Glutamatergic neuron (in vitro differentiated cells): ENCODE results near the gene STK17A. TPM values are rescaled to one million over a fixed set of nuclear protein-coding genes. Genes with fewer than 3 reads are reported as not detected.

Experiments used
- DNase-seq: peaks from one replicate; pipeline ENCODE4 v3.0.0; 2022
- H3K27ac Mint-ChIP-seq: one replicate; pipeline ENCODE4 v1.8.0; 2020; ENCODE audit warnings: mild to moderate bottlenecking, mixed read lengths, inconsistent platforms; ENCODE audit not compliant: unreplicated experiment
- H3K27me3 Mint-ChIP-seq: one replicate; pipeline ENCODE4 v1.8.0; 2020; ENCODE audit warnings: mild to moderate bottlenecking, moderate library complexity, mixed read lengths, inconsistent platforms; ENCODE audit not compliant: unreplicated experiment
- H3K36me3 Mint-ChIP-seq: one replicate; pipeline ENCODE4 v1.8.0; 2020; ENCODE audit warnings: mild to moderate bottlenecking, mixed read lengths, inconsistent platforms; ENCODE audit not compliant: unreplicated experiment
- H3K4me1 Mint-ChIP-seq: one replicate; pipeline ENCODE4 v1.8.0; 2020; ENCODE audit warnings: mild to moderate bottlenecking, low read depth, mixed read lengths, inconsistent platforms; ENCODE audit not compliant: unreplicated experiment
- H3K4me3 Mint-ChIP-seq: one replicate; pipeline ENCODE4 v1.8.0; 2020; ENCODE audit warnings: mild to moderate bottlenecking, mixed read lengths, inconsistent platforms; ENCODE audit not compliant: unreplicated experiment
- H3K9me3 Mint-ChIP-seq: one replicate; pipeline ENCODE4 v1.8.0; 2020; ENCODE audit warnings: mild to moderate bottlenecking, moderate library complexity, mixed read lengths, inconsistent platforms; ENCODE audit not compliant: unreplicated experiment
- total RNA-seq: library from RNA; stranded (reverse); fragmentation: NEBNext Ultra II Directional; extraction: Animal tissue kit (Norgen Biotek cat#: 25700); gene quantifications from one replicate; pipeline ENCODE4 v1.2.1, GENCODE V29; 2021; ENCODE audit not compliant: unreplicated experiment
- TF ChIP-seq, protein P1 (sequence below): fragments of 200-600 bp; sonication (generic); IDR thresholded peaks from one replicate; pipeline ENCODE4 v1.5.0; 2021; ENCODE audit not compliant: partially characterized antibody, unreplicated experiment

STK17A gene
- total RNA-seq, 1 donor from 2014 or later, result 26.8 TPM

DNA sequence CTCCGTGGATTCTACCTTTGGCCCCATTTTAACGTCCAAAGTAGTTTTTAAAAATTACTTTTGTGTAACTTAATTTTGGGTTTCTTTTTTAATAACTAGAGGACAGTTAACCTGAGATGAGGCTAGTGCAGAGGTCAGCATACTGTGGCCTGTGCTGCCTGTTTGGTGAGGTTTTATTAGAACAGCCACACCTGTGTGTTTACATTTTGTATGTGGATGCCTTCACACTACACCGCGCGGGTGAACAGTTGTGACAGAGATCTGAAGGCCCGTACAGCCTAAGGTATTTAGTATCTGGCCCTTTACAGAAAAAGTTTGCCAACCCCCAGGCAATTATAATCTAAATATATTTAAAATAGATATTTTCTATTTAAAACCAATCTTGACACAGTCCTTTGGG lies 46.9 kb downstream of the STK17A start:
- H3K9me3 Mint-ChIP-seq, result no peaks in the 10 kb centered on the region

DNA sequence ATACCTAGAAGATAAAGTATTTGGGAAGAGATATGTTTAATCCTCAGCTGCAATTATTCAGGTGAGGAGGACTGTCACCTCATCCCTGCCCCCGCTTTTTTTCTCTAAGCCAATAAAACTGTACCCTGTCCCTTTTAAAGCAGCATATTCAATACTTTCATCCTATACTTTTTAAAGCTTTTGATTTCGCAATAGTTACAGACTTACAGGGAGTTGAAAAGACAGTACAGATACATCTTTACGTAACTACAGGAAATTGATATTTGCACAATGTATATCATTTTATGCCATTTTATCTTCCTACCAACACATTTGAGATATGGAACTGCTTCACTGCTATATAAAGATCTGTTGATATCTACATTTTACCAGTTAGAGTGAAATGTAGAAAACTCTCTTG lies 47.6 kb downstream of the STK17A start:
- Mint-ChIP-seq H3K27ac (no peak overlapping the region), H3K4me1 (peaks cover 2% of the 10 kb centered on the region), H3K4me3 (no peak overlapping the region), H3K9me3 (no peaks in the 10 kb centered on the region), H3K27me3 (peaks cover 3% of the 10 kb centered on the region), H3K36me3 (no peaks in the 10 kb centered on the region)
- DNase-seq, result no peak
- TF ChIP-seq, protein P1, sequence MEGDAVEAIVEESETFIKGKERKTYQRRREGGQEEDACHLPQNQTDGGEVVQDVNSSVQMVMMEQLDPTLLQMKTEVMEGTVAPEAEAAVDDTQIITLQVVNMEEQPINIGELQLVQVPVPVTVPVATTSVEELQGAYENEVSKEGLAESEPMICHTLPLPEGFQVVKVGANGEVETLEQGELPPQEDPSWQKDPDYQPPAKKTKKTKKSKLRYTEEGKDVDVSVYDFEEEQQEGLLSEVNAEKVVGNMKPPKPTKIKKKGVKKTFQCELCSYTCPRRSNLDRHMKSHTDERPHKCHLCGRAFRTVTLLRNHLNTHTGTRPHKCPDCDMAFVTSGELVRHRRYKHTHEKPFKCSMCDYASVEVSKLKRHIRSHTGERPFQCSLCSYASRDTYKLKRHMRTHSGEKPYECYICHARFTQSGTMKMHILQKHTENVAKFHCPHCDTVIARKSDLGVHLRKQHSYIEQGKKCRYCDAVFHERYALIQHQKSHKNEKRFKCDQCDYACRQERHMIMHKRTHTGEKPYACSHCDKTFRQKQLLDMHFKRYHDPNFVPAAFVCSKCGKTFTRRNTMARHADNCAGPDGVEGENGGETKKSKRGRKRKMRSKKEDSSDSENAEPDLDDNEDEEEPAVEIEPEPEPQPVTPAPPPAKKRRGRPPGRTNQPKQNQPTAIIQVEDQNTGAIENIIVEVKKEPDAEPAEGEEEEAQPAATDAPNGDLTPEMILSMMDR, result no peak

More for the DNA sequence above, 46.9 kb downstream of the STK17A start:
- H3K27ac Mint-ChIP-seq, result no peak overlapping the region
- peaks cover 3% of the 10 kb centered on the region for H3K27me3 Mint-ChIP-seq
- H3K4me3 Mint-ChIP-seq, result no peak overlapping the region
- TF ChIP-seq, protein P1, result no peak
- peaks cover 5% of the 10 kb centered on the region for H3K4me1 Mint-ChIP-seq
- no peak for DNase-seq
- H3K36me3 Mint-ChIP-seq, result no peaks in the 10 kb centered on the region

DNA sequence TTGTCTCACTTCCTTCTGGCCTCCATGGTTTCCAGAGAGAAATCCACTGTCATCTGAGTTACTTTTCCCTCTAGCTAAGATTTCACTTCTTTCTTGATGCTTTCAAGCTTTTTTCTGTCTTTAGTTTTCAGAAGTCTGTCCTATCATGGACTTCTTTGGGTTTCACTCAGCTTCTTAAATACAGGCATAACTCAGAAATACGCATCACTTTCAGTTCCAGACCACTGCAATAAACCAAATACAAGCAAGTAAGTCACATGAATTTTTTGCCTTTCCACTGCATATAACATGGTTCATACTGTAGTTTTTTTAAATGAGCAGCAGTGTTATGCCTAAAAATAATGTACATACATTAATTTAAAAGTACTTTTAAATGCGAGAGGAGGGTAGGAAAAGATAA lies 48.7 kb downstream of the STK17A start:
- TF ChIP-seq, protein P1, result no peak
- Mint-ChIP-seq H3K9me3 (no peaks in the 10 kb centered on the region), H3K36me3 (no peaks in the 10 kb centered on the region)

DNA sequence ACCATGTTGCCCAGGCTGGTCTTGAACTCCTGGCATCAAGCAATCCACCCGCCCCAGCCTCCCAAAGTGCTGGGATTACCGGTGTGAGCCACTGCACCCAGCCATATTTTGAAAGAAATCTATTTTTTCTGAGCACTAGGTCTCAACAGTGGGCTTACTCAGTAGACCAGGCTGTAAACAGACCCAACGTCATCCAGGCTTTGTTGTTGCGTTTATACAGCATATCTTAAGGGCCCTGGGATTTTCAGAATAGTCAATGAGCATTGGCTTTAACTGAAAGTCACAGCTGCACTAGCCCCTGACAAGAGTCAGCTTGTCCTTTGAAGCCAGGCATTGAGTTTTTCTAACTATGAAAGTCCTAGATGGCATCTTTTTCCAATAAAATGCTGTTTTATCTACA lies 49.8 kb downstream of the STK17A start:
- peaks cover 3% of the 10 kb centered on the region for H3K27me3 Mint-ChIP-seq
- no peak overlapping the region for H3K27ac Mint-ChIP-seq
- H3K4me3 Mint-ChIP-seq, result no peak overlapping the region
- H3K4me1 Mint-ChIP-seq, result peaks cover 3% of the 10 kb centered on the region
- no peaks in the 10 kb centered on the region for H3K36me3 Mint-ChIP-seq
- DNase-seq, result no peak
- H3K9me3 Mint-ChIP-seq, result no peaks in the 10 kb centered on the region
- TF ChIP-seq, protein P1, result no peak

More for the DNA sequence above, 48.7 kb downstream of the STK17A start:
- Mint-ChIP-seq H3K27me3 (peaks cover 3% of the 10 kb centered on the region), H3K4me1 (peaks cover 2% of the 10 kb centered on the region), H3K4me3 (no peak overlapping the region), H3K27ac (no peak overlapping the region)
- DNase-seq, result no peak

DNA sequence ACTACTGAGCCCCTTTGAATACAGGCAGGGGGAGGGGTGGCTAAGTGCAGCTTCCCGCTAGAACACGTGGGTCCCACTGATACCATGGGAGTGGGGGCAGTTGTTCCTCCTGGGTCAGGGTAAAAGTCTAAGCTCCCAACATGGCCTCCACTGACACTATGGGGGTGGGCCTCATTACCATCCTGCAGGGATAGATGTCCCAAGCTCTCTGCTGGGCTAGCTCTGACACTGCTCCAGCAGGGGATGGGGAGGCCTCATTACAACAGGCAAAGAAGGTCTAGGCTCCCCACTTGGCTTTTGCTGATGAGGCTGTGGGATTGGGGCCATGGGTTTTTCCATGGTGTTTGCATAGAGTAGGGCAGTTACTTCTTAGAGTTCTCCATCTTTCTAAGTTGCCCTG lies 51.5 kb downstream of the STK17A start:
- H3K36me3 Mint-ChIP-seq, result no peaks in the 10 kb centered on the region

More for the DNA sequence above, 51.5 kb downstream of the STK17A start:
- Mint-ChIP-seq H3K27ac (peak overlapping the region; percentile 18), H3K27me3 (peaks cover 1% of the 10 kb centered on the region), H3K4me1 (peaks cover 9% of the 10 kb centered on the region), H3K9me3 (no peaks in the 10 kb centered on the region), H3K4me3 (no peak overlapping the region)
- TF ChIP-seq, protein P1, result no peak
- no peak for DNase-seq
